ENCODE measurements around the gene KRT71. TPM values are rescaled to one million over a fixed set of nuclear protein-coding genes. Genes with fewer than 3 reads are reported as not detected.

Gene KRT71
- total RNA-seq, 1 experiment from 2014 or later = not detected

- Mint-ChIP-seq H3K9me3 (no peaks in the 10 kb centered on the region), H3K36me3 (no peaks in the 10 kb centered on the region), H3K27me3 (ENCODE audit: low read depth) (peaks cover 2% of the 10 kb centered on the region; the same call in 1 of the 2 replicates), H3K4me3 (no peak overlapping the region), H3K4me1 (no peaks in the 10 kb centered on the region), H3K27ac (no peak overlapping the region)
- ATAC-seq (no peak), DNase-seq (ENCODE audit: low spot score) (no peak)
- ChIA-PET POLR2A (no interaction called here), CTCF (interaction anchor here (1.3 to 3.2 kb wide), 3 partner anchors 14 to 164 kb away, joined by 4 to 24 read pairs (median 5); no protein-coding TSS in a partner anchor)
- no peak for TF ChIP-seq SMAD4 (CRISPR knock-in tag; IDR thresholded peaks at IDR 0.05)
- TF ChIP-seq USF2 (CRISPR knock-in tag; IDR thresholded peaks at IDR 0.05) = no peak
- TF ChIP-seq ATF3 (CRISPR knock-in tag; conservative IDR thresholded peaks at IDR 0.05) = no peak
- no peak for TF ChIP-seq ZMAT4 (CRISPR knock-in tag; IDR thresholded peaks at IDR 0.05)
- no peak for TF ChIP-seq NR3C1 (CRISPR knock-in tag; conservative IDR thresholded peaks at IDR 0.05; ENCODE audit: low read depth)
- TF ChIP-seq MXD4 (CRISPR knock-in tag; IDR thresholded peaks at IDR 0.05; ENCODE audit: borderline replicate concordance) = no peak
Measured at GRCh38 chr12:52559979-52560378, 7.0 kb upstream of the KRT71 start.

- POLR2A ChIA-PET = no interaction called here
- ATAC-seq = no peak
- H3K27me3 Mint-ChIP-seq (ENCODE audit: low read depth) = peaks cover 2% of the 10 kb centered on the region; the same call in 1 of the 2 replicates
Measured at GRCh38 chr12:52558781-52559445, 6.0 kb upstream of the KRT71 start.

More at GRCh38 chr12:52558781-52559445, 6.0 kb upstream of the KRT71 start:
- DNase-seq (ENCODE audit: low spot score) = no peak
- H3K4me1 Mint-ChIP-seq = no peaks in the 10 kb centered on the region
- CTCF ChIA-PET = interaction anchor here (1.7 kb wide), 1 partner anchor 13 kb away, joined by 5 read pairs; no protein-coding TSS in a partner anchor
- no peak overlapping the region for H3K27ac Mint-ChIP-seq
- TF ChIP-seq MLX (CRISPR knock-in tag; IDR thresholded peaks at IDR 0.05) (no peak), ZSCAN18 (CRISPR knock-in tag; IDR thresholded peaks at IDR 0.05) (no peak), ZNF512 (CRISPR knock-in tag; IDR thresholded peaks at IDR 0.05; ENCODE audit: borderline replicate concordance) (no peak), ZNF232 (CRISPR knock-in tag; IDR thresholded peaks at IDR 0.05) (no peak), GABPB1 (CRISPR knock-in tag; IDR thresholded peaks at IDR 0.05) (no peak), ZNF317 (CRISPR knock-in tag; IDR thresholded peaks at IDR 0.05; ENCODE audit: borderline replicate concordance, low read depth) (no peak), ZNF532 (CRISPR knock-in tag; IDR thresholded peaks at IDR 0.05; ENCODE audit: borderline replicate concordance) (no peak), ZBTB43 (CRISPR knock-in tag; IDR thresholded peaks at IDR 0.05) (no peak), IRF1 (CRISPR knock-in tag; IDR thresholded peaks at IDR 0.05) (no peak), PRDM15 (CRISPR knock-in tag; IDR thresholded peaks at IDR 0.05) (no peak), SOX15 (CRISPR knock-in tag; IDR thresholded peaks at IDR 0.05) (no peak), GTF2I (CRISPR knock-in tag; conservative IDR thresholded peaks at IDR 0.05) (no peak)
- H3K9me3 Mint-ChIP-seq = no peaks in the 10 kb centered on the region
- no peak overlapping the region for H3K4me3 Mint-ChIP-seq
- H3K36me3 Mint-ChIP-seq = no peaks in the 10 kb centered on the region

Data from WTC11 (cell line).